HG03139 (cell line): ENCODE data around the gene MALL.
"Not testable (repeated sequence)": the region's sequence is repeated elsewhere in the genome, so short reads cannot be mapped to it uniquely, and the experiment has no call there.

Source experiments
- ATAC-seq: cut with Tn5 transposase; IDR thresholded peaks from one replicate; pipeline ENCODE4 v1.9.1; 2021; ENCODE audit not compliant: unreplicated experiment

Gene MALL

GRCh38 chr2:110099471-110100225 lies 16.0 kb downstream of the MALL start:
- ATAC-seq: no peak

- no peak for ATAC-seq
Measured at GRCh38 chr2:110099038-110099425, 16.6 kb downstream of the MALL start.

- no peak for ATAC-seq
Measured at GRCh38 chr2:110097506-110098220, 18.0 kb downstream of the MALL start.

DNA sequence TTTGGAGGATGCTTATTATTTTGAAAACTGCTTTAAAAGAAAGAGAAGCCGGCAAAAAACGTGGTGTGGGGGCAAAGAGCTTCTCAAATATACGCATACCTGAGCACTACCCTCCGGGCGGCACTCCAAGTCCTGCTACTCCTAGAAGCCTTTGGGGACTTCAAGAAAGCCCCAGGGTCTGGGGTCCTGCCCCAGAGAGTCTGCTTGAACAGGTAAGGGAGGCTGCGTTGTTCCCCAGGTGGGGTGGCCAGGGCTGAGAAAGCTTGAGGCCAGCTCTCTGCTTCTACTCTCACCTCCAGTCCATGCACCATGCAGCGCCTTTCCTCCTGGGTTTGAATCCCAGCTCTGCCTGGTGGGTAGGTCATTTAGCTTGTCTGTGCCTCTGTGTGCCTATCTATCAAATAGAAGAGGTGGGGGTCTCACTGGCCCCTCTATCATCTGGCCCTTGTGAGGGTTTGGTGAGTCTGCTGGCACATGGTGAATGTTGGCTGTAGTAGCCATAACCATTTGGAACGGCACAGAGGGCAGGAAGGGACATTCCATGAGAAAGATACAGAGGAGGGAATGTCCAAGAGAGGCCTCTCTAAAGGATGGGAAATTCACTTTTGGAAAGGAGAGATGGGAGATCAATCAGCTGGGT lies 19.5 kb downstream of the MALL start:
- ATAC-seq: no peak

DNA sequence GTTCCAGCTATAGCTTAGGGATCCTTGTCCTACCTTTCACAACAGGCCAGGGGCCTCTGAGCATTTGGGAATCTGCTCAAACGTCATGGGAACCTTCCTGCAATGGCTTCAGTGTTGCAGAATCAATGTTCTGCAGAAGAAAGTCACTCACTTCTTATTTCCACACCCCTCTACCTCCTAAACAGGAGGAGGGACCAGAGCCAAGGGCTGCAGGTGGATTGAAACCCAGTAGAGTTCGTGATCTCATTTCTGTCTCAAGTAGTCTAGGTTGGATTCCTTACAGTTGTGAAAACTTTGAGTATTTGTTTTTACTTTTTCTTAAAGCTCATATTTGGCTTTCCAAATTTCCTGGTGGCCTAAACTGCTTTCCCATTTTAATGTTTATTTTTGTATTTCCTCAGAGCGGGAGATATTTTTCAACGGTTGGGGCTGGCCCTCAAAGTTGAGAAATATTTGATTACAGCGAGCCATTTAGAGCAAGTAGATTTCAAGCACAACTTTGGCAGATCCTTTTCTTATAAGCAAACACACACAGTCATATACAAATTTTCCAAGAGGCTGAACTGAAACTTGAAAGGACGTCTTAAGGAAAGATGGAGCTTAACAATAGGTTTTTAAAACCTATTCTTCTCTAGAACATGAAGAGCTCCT lies 20.6 kb downstream of the MALL start:
- not testable (repeated sequence) for ATAC-seq

GRCh38 chr2:110093924-110094323 lies 21.7 kb downstream of the MALL start:
- not testable (repeated sequence) for ATAC-seq

DNA sequence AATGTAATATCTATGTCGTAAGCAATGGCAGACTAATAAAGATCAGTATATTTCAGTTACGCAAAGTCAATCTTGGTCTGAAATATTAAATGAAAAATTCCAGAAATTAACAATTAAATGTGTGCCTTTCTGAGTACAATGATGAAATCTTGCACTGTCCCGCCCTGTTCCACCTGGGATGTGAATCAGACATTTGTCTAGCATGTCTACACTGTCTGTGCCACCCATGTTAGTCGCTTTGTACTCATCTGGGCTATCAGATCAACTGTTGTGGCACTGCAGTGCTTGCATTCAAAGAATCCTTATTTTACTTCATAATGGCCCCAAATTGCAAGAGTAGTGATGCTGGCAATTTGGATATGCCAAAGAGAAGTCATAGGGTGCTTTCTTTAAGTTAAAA lies 25.5 kb downstream of the MALL start:
- ATAC-seq: not testable (repeated sequence)

- not testable (repeated sequence) for ATAC-seq
Measured at GRCh38 chr2:110083757-110084156, 31.9 kb downstream of the MALL start.

DNA sequence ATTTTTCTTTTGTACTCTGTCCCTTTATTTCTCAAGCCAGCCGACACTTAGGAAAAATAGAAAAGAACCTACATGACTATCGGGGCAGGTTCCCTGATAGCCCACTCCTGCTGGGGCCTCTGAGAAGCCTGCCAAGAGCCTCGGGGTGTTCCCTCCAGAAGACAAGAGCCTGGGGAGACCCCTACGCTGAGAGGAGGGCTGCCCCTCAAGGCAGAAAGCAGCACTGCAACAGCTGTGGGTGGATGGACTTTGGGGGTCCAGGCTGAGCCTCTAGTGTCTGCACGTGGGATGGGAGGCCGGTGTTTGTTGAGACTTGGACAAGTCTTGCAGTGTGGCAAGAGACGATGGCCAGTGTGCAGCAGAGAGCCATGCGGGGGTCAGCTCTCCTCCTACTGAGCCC lies 32.5 kb downstream of the MALL start:
- not testable (repeated sequence) for ATAC-seq

DNA sequence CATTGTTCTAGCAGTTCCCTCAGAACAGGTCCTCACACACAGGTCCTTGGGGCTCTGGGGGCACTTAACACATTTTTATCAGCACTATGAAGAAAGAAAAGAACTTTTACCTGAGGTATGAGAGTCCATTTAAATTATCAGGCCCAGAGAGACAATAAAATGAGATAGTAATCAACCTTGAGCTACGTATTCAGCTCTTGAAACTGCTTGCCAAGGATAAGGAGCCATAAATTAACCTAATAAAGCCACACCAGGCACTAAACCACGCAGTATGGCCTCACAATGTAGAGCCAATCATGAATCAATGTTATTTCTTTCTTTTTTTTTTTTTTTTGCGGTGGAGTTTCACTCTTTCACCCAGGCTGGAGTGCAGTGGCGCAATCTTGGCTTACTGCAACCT lies 37.5 kb downstream of the MALL start:
- ATAC-seq: not testable (repeated sequence)

DNA sequence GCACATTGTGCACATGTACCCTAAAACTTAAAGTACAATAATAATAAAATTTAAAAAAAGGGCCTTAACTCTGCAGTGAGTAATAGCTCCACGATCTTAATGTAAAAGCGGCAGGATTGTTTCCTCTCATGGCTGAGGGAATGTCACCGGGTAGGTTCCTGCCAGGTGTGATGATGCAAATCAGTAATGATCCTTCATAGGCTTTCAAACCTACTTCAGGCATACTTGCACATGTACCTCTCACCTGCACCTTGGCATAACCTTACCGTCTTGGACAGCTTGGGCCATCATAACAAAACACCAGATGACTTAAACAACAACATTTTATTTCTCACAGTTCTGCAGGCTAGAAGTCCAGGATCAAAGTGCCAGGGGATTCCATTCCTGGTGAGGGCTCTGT lies 39.7 kb downstream of the MALL start:
- ATAC-seq: not testable (repeated sequence)

DNA sequence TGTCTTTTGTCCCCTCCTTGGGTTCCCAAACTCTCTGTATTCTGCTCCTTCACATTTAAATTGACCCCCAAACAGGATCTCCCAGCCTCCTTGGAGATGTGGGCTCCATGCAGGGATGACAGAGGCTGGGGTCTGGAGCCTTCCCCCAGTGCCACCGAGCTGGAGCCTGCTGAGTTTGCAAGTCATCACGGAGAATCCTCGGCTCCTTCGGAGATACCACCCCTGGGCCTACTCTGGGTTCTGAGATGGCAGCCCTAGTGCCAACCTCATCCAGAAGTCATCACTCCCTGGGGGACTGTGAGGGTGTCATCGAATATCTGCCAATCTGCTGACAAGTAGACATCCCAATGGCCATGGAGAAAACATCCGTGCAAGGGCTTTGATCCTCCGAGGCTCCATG lies 45.8 kb downstream of the MALL start:
- ATAC-seq: not testable (repeated sequence)

DNA sequence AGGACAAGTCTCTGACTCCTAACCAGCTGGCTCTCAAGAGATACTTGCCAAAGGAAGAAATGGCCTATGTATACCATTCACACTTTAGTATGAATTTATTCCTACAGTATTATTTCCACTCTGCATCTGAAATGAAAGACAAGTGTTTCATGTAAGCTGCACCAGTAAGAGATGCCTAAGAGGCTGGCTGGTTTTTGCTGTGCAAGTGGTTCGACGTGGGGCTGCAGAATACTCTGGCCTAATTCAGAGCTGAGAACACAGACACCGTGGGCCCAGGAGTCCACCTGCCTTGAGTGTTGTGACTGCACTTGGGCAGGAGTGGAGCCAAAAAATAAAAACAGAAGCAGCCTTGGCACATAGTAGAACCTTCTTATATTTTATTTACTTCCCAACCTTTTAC lies 47.5 kb downstream of the MALL start:
- not testable (repeated sequence) for ATAC-seq

- ATAC-seq: not testable (repeated sequence)
Measured at GRCh38 chr2:110062332-110062731, 53.3 kb downstream of the MALL start.

DNA sequence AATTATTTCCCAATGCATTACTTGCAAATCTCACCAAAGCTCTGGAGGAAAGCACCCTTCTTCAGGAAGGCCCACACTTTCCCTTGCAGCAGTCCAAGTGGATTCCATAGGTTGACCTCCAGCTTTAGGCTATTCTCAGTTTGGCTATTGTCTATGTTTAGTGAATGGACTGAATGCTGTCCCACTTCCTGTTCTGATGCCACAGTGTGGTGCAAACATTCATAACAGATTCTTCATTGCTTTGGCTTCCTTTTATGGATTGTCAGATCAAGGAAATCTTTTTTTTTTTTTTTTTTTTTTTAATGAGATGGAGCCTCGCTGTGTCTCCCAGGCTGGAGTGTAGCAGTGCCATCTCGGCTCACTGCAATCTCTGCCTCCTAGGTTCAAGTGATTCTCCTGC lies 55.1 kb downstream of the MALL start:
- ATAC-seq: not testable (repeated sequence)

GRCh38 chr2:110059694-110060358 lies 55.8 kb downstream of the MALL start:
- ATAC-seq: not testable (repeated sequence)

DNA sequence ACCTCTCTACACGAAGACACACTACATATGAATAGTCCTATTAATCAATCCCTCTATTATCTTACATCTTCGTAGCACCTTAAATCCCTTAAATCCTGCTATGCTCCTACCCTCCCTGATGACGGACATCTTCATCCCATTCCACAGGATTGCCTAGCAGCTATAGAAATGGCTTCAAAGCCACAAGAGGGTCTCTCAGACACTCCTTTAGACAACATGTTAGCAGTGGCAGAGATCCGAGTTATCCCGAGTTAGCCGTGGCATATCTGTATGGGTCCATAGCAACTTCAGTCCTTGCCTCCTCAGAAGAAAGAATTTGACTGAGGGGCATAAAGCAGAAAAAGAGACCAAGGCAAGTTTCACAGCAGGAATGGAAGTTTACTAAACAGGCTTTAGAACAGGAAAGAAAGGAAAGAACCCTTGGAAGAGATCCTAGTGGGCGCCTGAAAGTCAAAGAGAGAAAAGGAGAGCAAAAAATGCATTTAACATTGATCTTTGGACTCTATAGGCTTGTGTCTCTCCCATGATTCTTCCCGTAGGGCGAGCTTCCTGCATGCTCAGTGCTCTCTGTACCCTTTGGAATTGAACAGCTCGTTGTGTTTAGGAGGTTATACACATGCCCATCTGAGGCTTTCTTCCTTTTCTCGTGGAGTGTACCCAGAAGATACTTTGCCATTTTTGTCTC lies 56.5 kb downstream of the MALL start:
- ATAC-seq: not testable (repeated sequence)

- ATAC-seq: not testable (repeated sequence)
Measured at GRCh38 chr2:110058034-110058433, 57.6 kb downstream of the MALL start.

DNA sequence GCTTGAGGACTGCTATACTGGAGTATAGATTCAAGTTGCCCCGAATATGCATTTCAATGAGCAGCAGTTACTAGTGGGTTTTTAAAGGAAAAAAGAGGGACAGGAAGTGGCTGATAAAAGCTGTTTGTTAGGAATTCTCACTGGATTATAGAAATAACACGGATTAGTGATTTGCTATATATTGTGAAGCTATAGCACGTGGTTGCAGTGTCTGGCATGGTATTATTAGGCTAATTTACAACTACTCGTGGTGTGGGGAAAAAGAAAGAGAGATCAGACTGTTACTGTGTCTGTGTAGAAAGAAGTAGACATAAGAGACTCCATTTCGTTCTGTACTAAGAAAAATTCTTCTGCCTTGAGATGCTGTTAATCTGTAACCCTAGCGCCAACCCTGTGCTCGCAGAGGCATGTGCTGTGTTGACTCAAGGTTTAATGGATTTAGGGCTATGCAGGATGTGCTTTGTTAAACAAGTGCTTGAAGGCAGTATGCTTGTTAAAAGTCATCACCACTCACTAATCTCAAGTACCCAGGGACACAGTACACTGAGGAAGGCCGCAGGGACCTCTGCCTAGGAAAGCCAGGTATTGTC lies 59.7 kb downstream of the MALL start:
- not testable (repeated sequence) for ATAC-seq
